ENCODE results near the gene WEE1. TPM values are rescaled to one million over a fixed set of nuclear protein-coding genes. Genes with fewer than 3 reads are reported as not detected.

The WEE1 gene
- total and polyA plus RNA-seq, 10 of the 15 experiments (the other 5 are each of a cell fraction or from before 2014, with no cell fraction given), result 13.8 to 69.5 (median 45.4) TPM

- TF ChIP-seq NR2C2 (IDR thresholded peaks at IDR 0.05; ENCODE audit: borderline replicate concordance, control insufficient read depth, insufficient read length, low read depth), result no peak
- TF ChIP-seq RB1 (IDR thresholded peaks at IDR 0.05; ENCODE audit: borderline replicate concordance), result peak; percentile 100
- TF ChIP-seq KDM1A (IDR thresholded peaks at IDR 0.05; ENCODE audit: borderline replicate concordance), result no peak
- TF ChIP-seq, protein P1, sequence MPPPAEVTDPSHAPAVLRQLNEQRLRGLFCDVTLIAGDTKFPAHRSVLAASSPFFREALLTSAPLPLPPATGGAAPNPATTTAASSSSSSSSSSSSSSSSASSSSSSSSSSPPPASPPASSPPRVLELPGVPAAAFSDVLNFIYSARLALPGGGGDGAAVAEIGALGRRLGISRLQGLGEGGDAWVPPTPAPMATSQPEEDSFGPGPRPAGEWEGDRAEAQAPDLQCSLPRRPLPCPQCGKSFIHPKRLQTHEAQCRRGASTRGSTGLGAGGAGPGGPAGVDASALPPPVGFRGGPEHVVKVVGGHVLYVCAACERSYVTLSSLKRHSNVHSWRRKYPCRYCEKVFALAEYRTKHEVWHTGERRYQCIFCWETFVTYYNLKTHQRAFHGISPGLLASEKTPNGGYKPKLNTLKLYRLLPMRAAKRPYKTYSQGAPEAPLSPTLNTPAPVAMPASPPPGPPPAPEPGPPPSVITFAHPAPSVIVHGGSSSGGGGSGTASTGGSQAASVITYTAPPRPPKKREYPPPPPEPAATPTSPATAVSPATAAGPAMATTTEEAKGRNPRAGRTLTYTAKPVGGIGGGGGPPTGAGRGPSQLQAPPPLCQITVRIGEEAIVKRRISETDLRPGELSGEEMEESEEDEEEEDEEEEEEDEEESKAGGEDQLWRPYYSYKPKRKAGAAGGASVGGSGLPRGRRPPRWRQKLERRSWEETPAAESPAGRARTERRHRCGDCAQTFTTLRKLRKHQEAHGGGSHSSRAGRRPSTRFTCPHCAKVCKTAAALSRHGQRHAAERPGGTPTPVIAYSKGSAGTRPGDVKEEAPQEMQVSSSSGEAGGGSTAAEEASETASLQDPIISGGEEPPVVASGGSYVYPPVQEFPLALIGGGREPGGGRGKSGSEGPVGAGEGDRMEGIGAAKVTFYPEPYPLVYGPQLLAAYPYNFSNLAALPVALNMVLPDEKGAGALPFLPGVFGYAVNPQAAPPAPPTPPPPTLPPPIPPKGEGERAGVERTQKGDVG (CRISPR knock-in tag; IDR thresholded peaks at IDR 0.05), result no peak
- TF ChIP-seq, protein P2, sequence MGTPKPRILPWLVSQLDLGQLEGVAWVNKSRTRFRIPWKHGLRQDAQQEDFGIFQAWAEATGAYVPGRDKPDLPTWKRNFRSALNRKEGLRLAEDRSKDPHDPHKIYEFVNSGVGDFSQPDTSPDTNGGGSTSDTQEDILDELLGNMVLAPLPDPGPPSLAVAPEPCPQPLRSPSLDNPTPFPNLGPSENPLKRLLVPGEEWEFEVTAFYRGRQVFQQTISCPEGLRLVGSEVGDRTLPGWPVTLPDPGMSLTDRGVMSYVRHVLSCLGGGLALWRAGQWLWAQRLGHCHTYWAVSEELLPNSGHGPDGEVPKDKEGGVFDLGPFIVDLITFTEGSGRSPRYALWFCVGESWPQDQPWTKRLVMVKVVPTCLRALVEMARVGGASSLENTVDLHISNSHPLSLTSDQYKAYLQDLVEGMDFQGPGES (IDR thresholded peaks at IDR 0.05), result 0 out of 2 replicates have a peak, but pooled peaks have one; percentile 31
- peak in 1 of 2 experiments; percentile 40; a peak in 1 of 3 replicates for TF ChIP-seq EGR1 (IDR thresholded peaks at IDR 0.05; ENCODE audit: borderline replicate concordance in 1 of 2, low read depth in 2 of 2, low read length in 2 of 2)
- no peak for TF ChIP-seq CHD4 (IDR thresholded peaks at IDR 0.05)
- TF ChIP-seq TCF3 (IDR thresholded peaks at IDR 0.05; ENCODE audit: borderline replicate concordance, insufficient read depth, low read depth, low read length), result no peak
- TF ChIP-seq RAD21 (IDR thresholded peaks at IDR 0.05; ENCODE audit: insufficient read depth, low read depth, low read length), result no peak
- TF ChIP-seq TARDBP (IDR thresholded peaks at IDR 0.05; ENCODE audit: borderline replicate concordance), result no peak
- 0 out of 2 replicates have a peak, but pooled peaks have one; percentile 8 for TF ChIP-seq YY1 (IDR thresholded peaks at IDR 0.05; ENCODE audit: low read depth, low read length)
- no peak for TF ChIP-seq RBBP5 (conservative IDR thresholded peaks at IDR 0.05)
- no peak for TF ChIP-seq CBFB (IDR thresholded peaks at IDR 0.05; ENCODE audit: low read depth)
- TF ChIP-seq SREBF2 (IDR thresholded peaks at IDR 0.05; ENCODE audit: low read length), result no peak
- no peak for TF ChIP-seq HDAC2 (IDR thresholded peaks at IDR 0.05)
- no peak for TF ChIP-seq BMI1 (IDR thresholded peaks at IDR 0.05; ENCODE audit: borderline replicate concordance)
- TF ChIP-seq SP1 (IDR thresholded peaks at IDR 0.05; ENCODE audit: low read depth, low read length), result peak; percentile 68
- TF ChIP-seq SREBF1 (IDR thresholded peaks at IDR 0.05; ENCODE audit: low read length), result no peak
- peak; percentile 43; the same call in 1 of the 2 replicates for TF ChIP-seq CHD2 (IDR thresholded peaks at IDR 0.05; ENCODE audit: borderline replicate concordance, low read depth, low read length)
- TF ChIP-seq MYB (IDR thresholded peaks at IDR 0.05; ENCODE audit: borderline replicate concordance, low read depth, low read length), result no peak
- no peak for TF ChIP-seq ZNF24 (IDR thresholded peaks at IDR 0.05)
- no peak for TF ChIP-seq ZBED1 (IDR thresholded peaks at IDR 0.05; ENCODE audit: borderline replicate concordance)
- TF ChIP-seq SIN3A (IDR thresholded peaks at IDR 0.05; ENCODE audit: low read depth, low read length), result peak; percentile 78
- peak; percentile 88 for TF ChIP-seq CREM (IDR thresholded peaks at IDR 0.05; ENCODE audit: low read depth)
- no peak for TF ChIP-seq SMC3 (IDR thresholded peaks at IDR 0.05; ENCODE audit: borderline replicate concordance, low read length)
- TF ChIP-seq GATAD2B (conservative IDR thresholded peaks at IDR 0.05; ENCODE audit: low read depth), result peak; percentile 70
- peak; percentile 68; the same call in 1 of the 2 replicates for TF ChIP-seq NBN (IDR thresholded peaks at IDR 0.05)
- no peak for TF ChIP-seq ZSCAN29 (IDR thresholded peaks at IDR 0.05)
- no peak for TF ChIP-seq ZNF274 (IDR thresholded peaks at IDR 0.05; ENCODE audit: insufficient read depth, insufficient read length)
- TF ChIP-seq, protein P3, sequence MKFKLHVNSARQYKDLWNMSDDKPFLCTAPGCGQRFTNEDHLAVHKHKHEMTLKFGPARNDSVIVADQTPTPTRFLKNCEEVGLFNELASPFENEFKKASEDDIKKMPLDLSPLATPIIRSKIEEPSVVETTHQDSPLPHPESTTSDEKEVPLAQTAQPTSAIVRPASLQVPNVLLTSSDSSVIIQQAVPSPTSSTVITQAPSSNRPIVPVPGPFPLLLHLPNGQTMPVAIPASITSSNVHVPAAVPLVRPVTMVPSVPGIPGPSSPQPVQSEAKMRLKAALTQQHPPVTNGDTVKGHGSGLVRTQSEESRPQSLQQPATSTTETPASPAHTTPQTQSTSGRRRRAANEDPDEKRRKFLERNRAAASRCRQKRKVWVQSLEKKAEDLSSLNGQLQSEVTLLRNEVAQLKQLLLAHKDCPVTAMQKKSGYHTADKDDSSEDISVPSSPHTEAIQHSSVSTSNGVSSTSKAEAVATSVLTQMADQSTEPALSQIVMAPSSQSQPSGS (IDR thresholded peaks at IDR 0.05; ENCODE audit: low read length), result no peak
These were observed at the start of gene WEE1 (continued) for GRCh38 chr11:9573052-9573774.

All from GM12878 (cell line).